Stimulated activated CD4-positive, alpha-beta T cell treated with anti-CD3 and anti-CD28 coated beads, Interleukin-15, amount 100 ng/mL, for 1 hour (primary cell): ENCODE results near the gene KAT6B.

Source experiments
- DNase-seq, 2 donors: peaks; one replicate each; pipeline ENCODE4 v3.0.0-alpha.2; 2020; ENCODE audit warnings: low read depth in 1 of 2, low spot score in 1 of 2

Gene KAT6B

DNA sequence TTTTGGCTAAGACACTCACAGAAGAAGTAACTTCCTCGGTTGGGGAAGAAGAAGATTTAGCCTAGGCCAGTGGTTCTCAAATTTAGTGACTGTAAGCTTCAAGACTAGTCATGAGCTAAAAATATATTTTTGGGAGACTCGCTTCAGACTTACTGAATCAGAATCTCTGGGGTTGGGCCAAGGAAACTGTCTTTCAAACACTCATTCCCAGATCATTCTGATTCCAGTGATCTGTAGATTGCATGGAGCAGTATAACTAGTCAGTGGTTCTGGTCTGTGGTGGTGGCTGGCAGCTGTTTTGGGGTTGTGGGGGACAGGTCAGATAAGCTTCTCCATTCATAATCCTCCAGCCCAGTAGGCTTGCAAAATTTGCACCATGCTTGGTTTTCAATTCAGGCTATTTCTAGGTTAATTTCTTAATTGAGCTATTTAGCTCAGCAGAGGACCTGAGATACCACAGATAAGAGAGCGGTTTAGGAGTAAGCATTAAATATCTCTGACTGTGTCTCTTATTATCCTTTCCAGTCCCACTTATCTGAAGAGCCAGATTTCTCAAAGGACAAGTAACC, 3.8 kb upstream of the KAT6B start:
- DNase-seq, result no peak

DNA sequence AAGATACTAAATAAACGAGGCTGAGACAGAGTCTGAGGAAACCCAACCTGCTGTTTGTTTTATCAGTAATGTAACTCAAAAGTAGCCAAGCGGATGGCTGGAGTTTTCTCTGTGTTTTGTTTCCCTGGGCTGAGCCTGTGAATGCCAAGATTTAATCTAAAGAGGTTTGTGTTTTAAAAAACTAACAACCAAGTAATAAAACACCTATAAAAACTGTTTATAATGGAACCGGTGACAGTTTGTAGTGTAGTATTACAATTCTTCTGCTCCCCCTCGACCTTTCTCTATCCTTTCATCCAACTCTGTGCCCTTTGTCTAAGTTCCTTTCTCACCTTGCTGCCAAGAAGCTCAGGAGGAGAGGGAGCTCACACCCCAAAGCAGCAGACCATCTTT, 2.6 kb upstream of the KAT6B start:
- no peak for DNase-seq

DNA sequence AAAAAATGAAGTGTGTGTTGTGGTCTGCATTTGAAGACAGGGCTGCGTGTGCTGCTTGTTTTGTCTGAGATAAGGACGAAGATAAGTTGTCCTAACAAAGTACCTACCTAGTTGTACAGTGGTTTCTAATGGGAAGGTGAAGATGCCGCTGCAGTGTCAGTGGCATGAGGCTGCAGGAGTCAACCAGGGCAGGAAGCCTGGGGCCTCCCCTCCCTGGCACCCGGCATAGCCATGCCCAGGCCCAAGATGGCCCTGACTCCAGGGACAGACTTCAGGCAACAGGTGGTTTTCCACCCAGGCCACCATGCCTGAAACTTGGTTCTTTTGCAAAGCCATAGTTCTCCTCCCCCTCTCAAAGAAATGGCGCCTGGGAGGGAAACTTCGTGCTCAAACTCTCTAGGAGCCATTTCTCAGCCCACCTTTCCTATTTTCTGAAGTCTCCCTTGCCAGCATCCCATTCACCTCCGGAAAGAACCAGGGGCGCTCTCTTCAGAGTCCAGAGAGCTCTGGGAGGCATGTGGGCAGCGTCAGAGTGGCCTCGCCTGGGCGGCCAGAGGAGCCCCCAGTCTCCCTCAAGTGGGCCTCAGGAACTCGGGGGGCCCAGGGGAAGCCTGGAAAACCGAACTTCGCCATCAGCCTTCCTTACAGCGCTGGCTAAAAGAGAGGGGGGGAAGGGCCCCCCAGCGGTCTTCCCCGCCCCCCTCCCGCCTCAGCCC, 2.1 kb upstream of the KAT6B start:
- peak in 1 of 2 donors; percentile 8 for DNase-seq

- DNase-seq, result peak in 1 of 2 donors; percentile 35
These were observed 1.5 kb upstream of the KAT6B start for GRCh38 chr10:74824900-74825370.

- peak; percentile 29 to 36 for DNase-seq
These were observed 844 bp upstream of the KAT6B start for GRCh38 chr10:74825371-74826141.

- DNase-seq, result no peak
These were observed 643 bp downstream of the KAT6B start for GRCh38 chr10:74827045-74827441.

GRCh38 chr10:74827694-74828093, 1.3 kb downstream of the KAT6B start:
- no peak for DNase-seq

DNA sequence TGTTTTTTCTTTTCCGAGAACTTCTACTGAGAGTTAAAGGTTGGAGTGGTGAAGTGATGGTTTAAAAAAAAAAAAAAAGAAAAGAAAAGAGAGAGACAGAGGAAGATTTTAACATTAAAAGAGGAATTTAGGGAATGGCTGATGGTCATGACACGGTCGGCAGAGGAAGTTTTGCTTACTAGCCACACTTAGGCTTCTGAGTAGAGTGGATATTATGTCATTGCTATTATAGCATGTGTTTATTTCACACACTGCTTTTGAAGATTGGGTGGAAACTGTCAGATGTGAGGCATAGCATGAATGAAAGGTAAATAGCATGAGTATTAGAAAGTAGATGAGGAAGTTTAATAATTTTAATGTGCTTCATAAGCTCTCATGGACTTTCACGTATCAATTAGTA, 2.5 kb downstream of the KAT6B start:
- DNase-seq, result no peak

DNA sequence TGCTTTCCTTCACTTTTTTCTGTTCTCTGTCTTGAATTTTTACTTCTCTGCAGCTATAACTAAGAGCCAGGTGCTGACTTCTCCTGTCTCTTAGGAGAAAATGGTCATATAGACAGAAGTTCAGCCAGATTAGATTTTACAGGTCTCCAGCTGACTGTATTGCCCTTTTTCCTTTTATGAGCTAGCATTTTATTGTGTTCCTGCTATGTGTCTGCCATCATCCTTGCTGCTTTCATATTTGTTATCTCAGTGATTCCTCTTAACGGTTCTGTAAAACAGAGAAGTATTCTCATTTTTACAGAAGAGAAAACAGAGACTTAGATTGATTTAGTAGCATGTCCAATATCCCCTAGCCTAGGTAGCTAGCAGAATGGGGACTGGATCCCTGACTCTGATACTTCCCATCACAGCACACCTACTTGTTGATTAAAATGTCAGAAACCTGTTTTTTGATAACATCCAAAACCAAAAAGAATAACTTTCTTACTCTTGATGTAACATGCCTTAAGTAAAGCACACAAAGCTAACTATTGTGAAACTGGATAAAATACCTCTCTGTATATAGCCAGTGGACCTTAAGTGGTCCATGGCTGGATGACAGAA, 5.2 kb downstream of the KAT6B start:
- DNase-seq, result no peak

DNA sequence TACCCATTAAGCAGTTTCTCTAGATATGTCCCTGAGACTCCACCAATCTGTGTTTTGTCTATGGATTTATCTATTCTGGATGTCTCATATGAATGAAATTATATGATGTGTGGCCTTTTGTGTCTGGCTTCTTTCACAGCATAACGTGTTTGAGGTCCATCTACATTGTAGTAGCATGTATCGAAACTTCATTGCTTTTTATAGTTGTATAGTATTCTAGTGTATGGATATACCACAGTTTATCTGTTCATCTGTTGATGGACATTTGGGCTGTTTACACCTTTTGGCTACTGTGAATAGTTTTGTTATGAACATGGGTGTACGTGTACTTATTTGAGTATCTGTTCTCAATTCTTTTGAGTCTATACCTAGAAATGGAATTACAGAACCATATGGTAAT, 9.6 kb downstream of the KAT6B start:
- DNase-seq, result no peak

GRCh38 chr10:74836877-74837276, 10.5 kb downstream of the KAT6B start:
- DNase-seq, result no peak

DNA sequence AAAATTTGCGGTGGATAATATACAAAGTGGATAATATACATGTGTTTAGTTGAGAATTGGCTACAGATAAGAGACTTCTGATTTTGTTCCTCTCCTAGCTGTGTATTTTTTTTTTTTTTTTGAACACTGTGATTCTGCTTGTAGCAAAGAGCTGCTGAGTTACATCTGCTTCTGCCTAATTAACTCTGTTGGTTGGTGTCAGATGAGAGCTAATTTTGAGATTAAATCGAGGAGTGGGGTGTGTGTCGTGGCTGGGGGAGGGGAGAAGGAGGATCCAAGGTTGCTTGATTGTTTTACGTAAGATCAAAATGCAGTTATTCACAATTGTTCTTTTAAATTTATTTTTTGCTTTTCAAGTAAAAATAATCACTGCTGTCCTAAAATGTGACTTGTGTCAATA, 11.3 kb downstream of the KAT6B start:
- DNase-seq, result no peak

- DNase-seq, result no peak
These were observed 13.3 kb downstream of the KAT6B start for GRCh38 chr10:74839708-74840107.

GRCh38 chr10:74841265-74841973, 15.0 kb downstream of the KAT6B start:
- DNase-seq, result no peak

- no peak for DNase-seq
These were observed 16.0 kb downstream of the KAT6B start for GRCh38 chr10:74842301-74842954.

DNA sequence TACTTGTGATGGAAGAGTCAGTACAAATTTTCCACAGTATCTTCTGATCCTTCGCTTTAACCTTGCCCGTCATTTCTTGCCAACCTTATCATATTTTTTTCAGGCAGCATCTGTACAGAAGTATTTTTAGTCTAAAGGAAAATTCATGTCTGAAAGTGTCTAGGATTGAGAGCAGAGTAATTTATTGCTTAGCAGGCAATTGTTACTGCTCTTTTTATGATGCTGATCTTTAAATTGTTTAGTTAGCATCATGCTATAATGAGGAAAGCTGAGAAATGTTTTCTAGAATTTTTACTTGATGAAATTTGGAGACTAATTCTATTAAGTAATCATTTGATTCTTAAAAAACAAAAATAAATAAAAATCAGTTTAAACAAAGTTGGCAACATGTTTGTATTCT, 20.6 kb downstream of the KAT6B start:
- no peak for DNase-seq

DNA sequence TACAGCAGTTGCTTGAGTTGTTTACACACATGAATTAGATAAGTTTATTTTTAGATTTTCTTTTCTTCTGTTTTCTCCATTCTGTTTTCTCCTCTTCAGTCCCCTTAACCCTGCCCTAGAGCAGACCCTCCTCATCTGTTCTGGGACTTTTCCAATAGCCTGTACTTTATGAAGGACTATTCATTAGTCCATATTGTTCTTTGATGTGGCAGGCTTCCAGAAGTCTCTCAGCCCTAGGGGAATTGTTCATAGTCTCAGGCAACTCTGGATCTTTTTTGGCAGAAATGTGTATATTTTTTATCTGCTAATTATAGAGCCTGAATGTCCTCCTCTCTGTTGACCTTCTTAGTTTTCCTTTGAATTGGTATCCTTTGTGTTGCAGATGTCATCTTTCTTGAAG, 25.4 kb downstream of the KAT6B start:
- DNase-seq, result no peak

GRCh38 chr10:74852381-74852780, 26.0 kb downstream of the KAT6B start:
- DNase-seq, result no peak

DNA sequence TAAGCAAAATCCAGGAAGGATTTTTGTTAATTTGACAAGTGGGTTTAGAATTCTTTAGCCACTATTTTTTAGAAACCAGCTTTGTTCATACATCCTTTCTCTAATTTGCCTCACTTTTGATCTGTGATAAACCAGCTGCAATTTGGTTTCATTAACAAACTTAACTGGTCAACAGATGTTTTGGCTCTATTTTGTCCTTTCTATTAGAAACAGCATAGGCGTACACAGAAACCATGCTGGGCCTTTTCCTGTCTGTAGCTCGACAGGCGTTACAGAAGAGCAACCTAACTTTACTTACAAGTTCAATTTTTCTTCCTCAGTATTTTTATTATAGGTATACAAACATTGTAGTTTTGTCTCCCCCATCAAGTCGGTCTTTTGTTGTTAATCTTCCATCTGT, 28.2 kb downstream of the KAT6B start:
- no peak for DNase-seq

DNA sequence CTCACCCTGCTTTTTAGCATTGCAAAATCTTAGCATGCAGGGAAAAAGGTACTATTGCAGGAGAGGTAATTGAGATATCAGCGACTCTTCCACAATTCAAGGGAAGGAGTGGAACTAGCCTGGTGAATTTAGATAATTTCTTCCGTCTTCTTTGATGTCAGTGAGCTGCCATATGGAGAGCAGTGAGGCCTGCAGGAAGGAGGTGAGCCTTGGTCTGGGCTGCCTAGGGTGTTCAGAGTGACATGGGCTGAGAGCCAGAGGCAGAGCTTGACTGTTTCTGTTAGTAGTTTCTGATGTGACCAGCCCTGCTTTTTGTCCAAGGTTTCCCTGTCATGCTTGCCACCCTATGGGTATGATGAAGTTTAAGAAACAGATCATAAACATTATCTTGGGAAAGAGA, 28.6 kb downstream of the KAT6B start:
- DNase-seq, result no peak

DNA sequence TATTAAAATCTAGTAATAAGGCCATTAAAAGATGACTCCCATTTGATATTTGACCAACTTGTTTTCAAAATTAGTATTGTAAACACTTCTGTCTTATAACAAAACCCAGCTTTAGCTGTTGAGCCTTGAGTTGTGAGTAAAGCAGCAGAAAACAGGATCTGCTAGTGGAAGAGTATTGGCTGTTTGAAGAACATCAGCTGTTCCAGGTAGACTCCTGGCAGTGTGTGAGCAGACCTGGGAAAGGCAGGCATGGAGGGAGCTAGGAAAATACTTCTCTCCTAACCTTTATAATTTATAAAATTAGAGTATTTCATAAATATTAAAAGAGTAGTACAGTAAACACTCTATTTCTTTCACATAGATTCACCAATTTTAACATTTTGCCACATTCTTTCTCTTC, 29.0 kb downstream of the KAT6B start:
- no peak for DNase-seq
